ENCODE measurements around the gene HCRT. TPM values are rescaled to one million over a fixed set of nuclear protein-coding genes. Genes with fewer than 3 reads are reported as not detected.
A peak's percentile ranks its signal among the peaks of the same experiment; 100 is the strongest.

HCRT gene, protein sequence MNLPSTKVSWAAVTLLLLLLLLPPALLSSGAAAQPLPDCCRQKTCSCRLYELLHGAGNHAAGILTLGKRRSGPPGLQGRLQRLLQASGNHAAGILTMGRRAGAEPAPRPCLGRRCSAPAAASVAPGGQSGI
- total RNA-seq = not detected
- not detected for polyA plus RNA-seq (2013, experiment 1 of 2)
- 0.75 TPM for polyA plus RNA-seq (2013, experiment 2 of 2)
- long read RNA-seq, experiment 1 = 0 reads
- long read RNA-seq, experiment 2 = 0 reads
- long read RNA-seq, experiment 3 = 0 reads
- long read RNA-seq, experiment 4 = 0 reads

DNA sequence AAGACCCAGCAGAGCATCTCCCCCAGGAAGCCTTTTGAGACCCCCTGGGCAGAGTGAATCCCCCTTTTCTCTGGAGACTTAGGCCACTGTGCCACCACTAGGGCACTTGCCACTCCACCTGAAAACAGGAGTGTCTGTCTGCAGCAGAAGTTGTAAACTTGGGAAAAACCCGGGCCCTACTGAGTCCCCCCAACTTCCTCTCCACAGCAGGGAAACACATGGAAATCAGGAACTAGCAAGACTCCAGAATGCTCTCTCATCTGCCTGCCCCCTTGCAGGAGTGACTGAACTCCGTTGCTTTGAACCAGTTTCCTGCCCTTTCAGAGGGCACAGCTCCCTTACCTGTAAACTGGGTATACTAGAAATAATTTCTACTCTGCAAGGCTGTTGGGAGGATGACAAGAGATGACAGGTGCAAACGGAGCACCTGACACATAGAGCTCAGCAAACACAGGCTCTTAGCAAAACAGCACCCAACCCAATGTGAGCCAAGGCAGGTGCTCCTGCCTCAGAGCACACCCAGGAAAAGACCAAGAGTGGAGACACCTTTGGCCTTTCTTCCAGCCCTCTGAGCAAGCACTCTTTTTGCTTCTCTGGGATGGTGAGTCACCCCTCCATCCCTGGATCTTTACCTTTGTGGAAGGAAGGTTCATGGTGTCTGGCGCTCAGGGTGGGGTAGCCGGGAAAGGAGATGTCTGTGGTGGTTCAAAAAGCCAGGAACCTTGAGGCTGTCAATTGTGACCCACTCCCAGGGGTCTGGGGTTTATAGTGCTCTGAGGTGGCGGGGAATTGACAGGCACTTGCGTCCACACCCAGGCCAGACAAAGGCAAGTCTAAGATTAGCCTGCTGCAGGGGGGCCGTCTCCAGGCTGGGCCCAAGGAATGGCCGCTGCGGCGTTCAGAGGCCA, at the start of gene HCRT:
TSS of gene HCRT (minus strand) at position 740 of the 908 bp plus-strand sequence. CDS start at position 653, 87 bp downstream.
- peak within 1 kb of the TSS; percentile 65 for H3K4me3 Mint-ChIP-seq
- no peak within 1 kb of the TSS for H3K27ac Mint-ChIP-seq
- H3K9me3 Mint-ChIP-seq = no peaks in the 10 kb centered on the region
- no peak for DNase-seq
- peak within 1 kb of the TSS; percentile 32 for H3K27ac ChIP-seq (ENCODE audit: low read depth, low read length)
- 77 to 84% methylated on average over 8 to 11 of the region's 11 CpGs for WGBS, 2 experiments (ENCODE audit: insufficient coverage in 1 of 2, insufficient read length in 1 of 2)
- H3K36me3 ChIP-seq (ENCODE audit: control insufficient read depth, insufficient read depth, low read length) = no peaks in the 10 kb centered on the region
- peaks cover 60% of the 10 kb centered on the region for H3K27me3 Mint-ChIP-seq (ENCODE audit: insufficient read depth)
- H3K9me3 ChIP-seq (ENCODE audit: control insufficient read depth, low read length) = no peaks in the 10 kb centered on the region
- no peak within 1 kb of the TSS for H3K9ac ChIP-seq (ENCODE audit: extremely low read depth, low read length, poor library complexity, severe bottlenecking)
- peaks cover 49% of the 10 kb centered on the region for H3K27me3 ChIP-seq (ENCODE audit: control insufficient read depth, insufficient read depth, low read length, poor library complexity, severe bottlenecking)
- H3K4me1 Mint-ChIP-seq = peaks cover 8% of the 10 kb centered on the region
- H3K36me3 Mint-ChIP-seq (ENCODE audit: low read depth) = no peaks in the 10 kb centered on the region
- peaks cover 4% of the 10 kb centered on the region for H3K4me1 ChIP-seq (ENCODE audit: control insufficient read depth, insufficient read depth, low read length)
- TF ChIP-seq, protein P1, sequence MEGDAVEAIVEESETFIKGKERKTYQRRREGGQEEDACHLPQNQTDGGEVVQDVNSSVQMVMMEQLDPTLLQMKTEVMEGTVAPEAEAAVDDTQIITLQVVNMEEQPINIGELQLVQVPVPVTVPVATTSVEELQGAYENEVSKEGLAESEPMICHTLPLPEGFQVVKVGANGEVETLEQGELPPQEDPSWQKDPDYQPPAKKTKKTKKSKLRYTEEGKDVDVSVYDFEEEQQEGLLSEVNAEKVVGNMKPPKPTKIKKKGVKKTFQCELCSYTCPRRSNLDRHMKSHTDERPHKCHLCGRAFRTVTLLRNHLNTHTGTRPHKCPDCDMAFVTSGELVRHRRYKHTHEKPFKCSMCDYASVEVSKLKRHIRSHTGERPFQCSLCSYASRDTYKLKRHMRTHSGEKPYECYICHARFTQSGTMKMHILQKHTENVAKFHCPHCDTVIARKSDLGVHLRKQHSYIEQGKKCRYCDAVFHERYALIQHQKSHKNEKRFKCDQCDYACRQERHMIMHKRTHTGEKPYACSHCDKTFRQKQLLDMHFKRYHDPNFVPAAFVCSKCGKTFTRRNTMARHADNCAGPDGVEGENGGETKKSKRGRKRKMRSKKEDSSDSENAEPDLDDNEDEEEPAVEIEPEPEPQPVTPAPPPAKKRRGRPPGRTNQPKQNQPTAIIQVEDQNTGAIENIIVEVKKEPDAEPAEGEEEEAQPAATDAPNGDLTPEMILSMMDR (conservative IDR thresholded peaks at IDR 0.05) = no peak
- H3K4me3 ChIP-seq (ENCODE audit: low read length) = no peak within 1 kb of the TSS

DNA sequence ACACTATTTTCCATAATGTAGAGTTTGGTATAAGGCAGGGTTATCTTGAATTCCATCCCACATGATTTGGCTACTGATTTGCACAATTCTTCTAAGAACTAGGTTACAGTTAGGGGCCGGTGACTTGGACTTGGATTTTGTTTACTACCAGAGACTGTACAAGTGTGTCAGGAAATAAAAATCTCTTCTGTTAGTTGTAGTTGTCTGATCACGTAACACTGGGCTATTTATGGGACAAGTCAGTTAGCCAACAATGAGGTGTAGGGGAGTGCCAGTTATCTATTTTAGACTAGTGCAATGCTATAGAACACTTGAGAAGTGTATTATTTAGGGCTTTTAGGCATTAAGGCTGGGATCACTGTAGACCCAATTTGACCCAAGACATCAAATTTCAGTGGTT, 48.7 kb upstream of the HCRT start:
- no peak overlapping the region for H3K4me3 Mint-ChIP-seq
- no peaks in the 10 kb centered on the region for H3K9me3 Mint-ChIP-seq
- no peak overlapping the region for H3K27ac Mint-ChIP-seq
- TF ChIP-seq, protein P1 (conservative IDR thresholded peaks at IDR 0.05) = no peak
- Histone ChIP-seq H3K9ac (ENCODE audit: extremely low read depth, low read length, poor library complexity, severe bottlenecking) (no peak overlapping the region), H3K27ac (ENCODE audit: low read depth, low read length) (no peak overlapping the region), H3K9me3 (ENCODE audit: control insufficient read depth, low read length) (no peaks in the 10 kb centered on the region), H3K4me3 (ENCODE audit: low read length) (no peak overlapping the region), H3K27me3 (ENCODE audit: control insufficient read depth, insufficient read depth, low read length, poor library complexity, severe bottlenecking) (no peaks in the 10 kb centered on the region), H3K36me3 (ENCODE audit: control insufficient read depth, insufficient read depth, low read length) (peaks cover 7% of the 10 kb centered on the region), H3K4me1 (ENCODE audit: control insufficient read depth, insufficient read depth, low read length) (no peaks in the 10 kb centered on the region)
- WGBS, 2 experiments (ENCODE audit: insufficient coverage in 1 of 2, insufficient read length in 1 of 2) = 90 to 95% methylated on average over 2 of the region's 2 CpGs
- H3K27me3 Mint-ChIP-seq (ENCODE audit: insufficient read depth) = no peaks in the 10 kb centered on the region
- H3K4me1 Mint-ChIP-seq = peaks cover 2% of the 10 kb centered on the region
- no peaks in the 10 kb centered on the region for H3K36me3 Mint-ChIP-seq (ENCODE audit: low read depth)
- DNase-seq = no peak

DNA sequence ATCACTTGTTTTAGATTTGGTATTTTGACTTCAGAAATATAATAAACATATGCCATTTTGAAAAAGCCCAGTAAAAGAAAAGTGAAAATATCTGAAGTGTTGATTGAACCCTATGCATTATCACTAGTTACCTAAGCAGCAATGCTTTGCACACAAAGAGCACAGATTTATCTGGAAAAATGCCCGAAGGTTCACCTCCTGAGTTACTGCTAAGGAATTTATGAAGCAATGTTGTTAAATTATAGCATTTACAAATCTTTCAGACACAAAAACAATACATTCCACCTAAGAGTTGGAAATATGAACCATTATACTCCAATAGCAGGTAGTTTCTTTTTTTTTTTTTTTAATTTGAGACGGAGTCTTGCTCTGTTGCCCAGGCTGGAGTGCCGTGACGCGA, 47.9 kb upstream of the HCRT start:
- no peaks in the 10 kb centered on the region for H3K9me3 Mint-ChIP-seq
- H3K27ac ChIP-seq (ENCODE audit: low read depth, low read length) = no peak overlapping the region
- H3K27me3 Mint-ChIP-seq (ENCODE audit: insufficient read depth) = no peaks in the 10 kb centered on the region
- no peaks in the 10 kb centered on the region for H3K36me3 Mint-ChIP-seq (ENCODE audit: low read depth)
- no peak overlapping the region for H3K27ac Mint-ChIP-seq
- peaks cover 2% of the 10 kb centered on the region for H3K4me1 Mint-ChIP-seq
- WGBS, 2 experiments (ENCODE audit: insufficient coverage in 1 of 2, insufficient read length in 1 of 2) = 97% methylated on average over 5 of the region's 5 CpGs; no CpG with 5 or more reads in 1 of the 2 experiments
- H3K4me3 Mint-ChIP-seq = no peak overlapping the region
- TF ChIP-seq, protein P1 (conservative IDR thresholded peaks at IDR 0.05) = no peak
- H3K27me3 ChIP-seq (ENCODE audit: control insufficient read depth, insufficient read depth, low read length, poor library complexity, severe bottlenecking) = no peaks in the 10 kb centered on the region
- no peak overlapping the region for H3K4me3 ChIP-seq (ENCODE audit: low read length)
- H3K9ac ChIP-seq (ENCODE audit: extremely low read depth, low read length, poor library complexity, severe bottlenecking) = no peak overlapping the region
- no peaks in the 10 kb centered on the region for H3K9me3 ChIP-seq (ENCODE audit: control insufficient read depth, low read length)
- DNase-seq = no peak
- H3K36me3 ChIP-seq (ENCODE audit: control insufficient read depth, insufficient read depth, low read length) = peaks cover 7% of the 10 kb centered on the region
- no peaks in the 10 kb centered on the region for H3K4me1 ChIP-seq (ENCODE audit: control insufficient read depth, insufficient read depth, low read length)

Measured in endodermal cell (in vitro differentiated cells).